ENCODE results near the gene SEMA4C.

- TF ChIP-seq REST (IDR thresholded peaks at IDR 0.05) (no peak), MAX (IDR thresholded peaks at IDR 0.05) (no peak)
These were observed 18.5 kb upstream of the SEMA4C start for GRCh38 chr2:96888072-96889011.
